ENCODE measurements around the gene LRRC8E.

LRRC8E gene

GRCh38 chr19:7899751-7900378, 11.6 kb downstream of the LRRC8E start:
- H3K4me1 Mint-ChIP-seq (ENCODE audit: low read depth): peaks cover 14% of the 10 kb centered on the region
- no peaks in the 10 kb centered on the region for H3K9me3 Mint-ChIP-seq
- H3K36me3 Mint-ChIP-seq (ENCODE audit: low read depth): peaks cover 5% of the 10 kb centered on the region
- no peak overlapping the region for H3K4me3 Mint-ChIP-seq
- no peak for DNase-seq (ENCODE audit: low spot score)
- H3K27me3 Mint-ChIP-seq (ENCODE audit: low read depth): peaks cover 3% of the 10 kb centered on the region
- H3K27ac Mint-ChIP-seq: no peak overlapping the region

GRCh38 chr19:7900401-7900870, 12.1 kb downstream of the LRRC8E start:
- Mint-ChIP-seq H3K9me3 (no peaks in the 10 kb centered on the region), H3K27me3 (ENCODE audit: low read depth) (peaks cover 3% of the 10 kb centered on the region), H3K4me3 (no peak overlapping the region), H3K4me1 (ENCODE audit: low read depth) (peaks cover 18% of the 10 kb centered on the region), H3K27ac (no peak overlapping the region), H3K36me3 (ENCODE audit: low read depth) (peaks cover 8% of the 10 kb centered on the region)
- DNase-seq (ENCODE audit: low spot score): no peak

GRCh38 chr19:7900931-7901330, 12.6 kb downstream of the LRRC8E start:
- peaks cover 12% of the 10 kb centered on the region for H3K36me3 Mint-ChIP-seq (ENCODE audit: low read depth)
- no peak overlapping the region for H3K27ac Mint-ChIP-seq
- H3K27me3 Mint-ChIP-seq (ENCODE audit: low read depth): peaks cover 3% of the 10 kb centered on the region
- H3K4me1 Mint-ChIP-seq (ENCODE audit: low read depth): peaks cover 22% of the 10 kb centered on the region
- DNase-seq (ENCODE audit: low spot score): no peak
- H3K4me3 Mint-ChIP-seq: no peak overlapping the region
- no peaks in the 10 kb centered on the region for H3K9me3 Mint-ChIP-seq

GRCh38 chr19:7901337-7901736, 13.0 kb downstream of the LRRC8E start:
- Mint-ChIP-seq H3K27me3 (ENCODE audit: low read depth) (peaks cover 3% of the 10 kb centered on the region), H3K9me3 (no peaks in the 10 kb centered on the region), H3K36me3 (ENCODE audit: low read depth) (peaks cover 12% of the 10 kb centered on the region), H3K27ac (no peak overlapping the region), H3K4me3 (no peak overlapping the region), H3K4me1 (ENCODE audit: low read depth) (peaks cover 22% of the 10 kb centered on the region)
- DNase-seq (ENCODE audit: low spot score): no peak

GRCh38 chr19:7902796-7903243, 14.5 kb downstream of the LRRC8E start:
- no peak for DNase-seq (ENCODE audit: low spot score)
- H3K9me3 Mint-ChIP-seq: no peaks in the 10 kb centered on the region
- H3K4me1 Mint-ChIP-seq (ENCODE audit: low read depth): peaks cover 22% of the 10 kb centered on the region
- H3K27ac Mint-ChIP-seq: peak overlapping the region; percentile 92
- H3K36me3 Mint-ChIP-seq (ENCODE audit: low read depth): peaks cover 12% of the 10 kb centered on the region
- peaks cover 3% of the 10 kb centered on the region for H3K27me3 Mint-ChIP-seq (ENCODE audit: low read depth)
- H3K4me3 Mint-ChIP-seq: peak overlapping the region; percentile 88

GRCh38 chr19:7903244-7904073, 15.1 kb downstream of the LRRC8E start, which contains the start of gene MAP2K7:
MAP2K7 (plus strand) TSS chr19:7903877; CDS start chr19:7903945, 68 bp downstream.
- Mint-ChIP-seq H3K4me3 (peak within 1 kb of the TSS; percentile 88), H3K4me1 (ENCODE audit: low read depth) (peaks cover 22% of the 10 kb centered on the region), H3K36me3 (ENCODE audit: low read depth) (peaks cover 12% of the 10 kb centered on the region), H3K9me3 (no peaks in the 10 kb centered on the region), H3K27ac (peak within 1 kb of the TSS; percentile 92), H3K27me3 (ENCODE audit: low read depth) (peaks cover 3% of the 10 kb centered on the region)
- DNase-seq (ENCODE audit: low spot score): peak; percentile 100

- H3K4me3 Mint-ChIP-seq: peak overlapping the region; percentile 88
- peak; percentile 70 for DNase-seq (ENCODE audit: low spot score)
- H3K36me3 Mint-ChIP-seq (ENCODE audit: low read depth): peaks cover 12% of the 10 kb centered on the region
- H3K9me3 Mint-ChIP-seq: no peaks in the 10 kb centered on the region
- peaks cover 22% of the 10 kb centered on the region for H3K4me1 Mint-ChIP-seq (ENCODE audit: low read depth)
- H3K27ac Mint-ChIP-seq: peak overlapping the region; percentile 92
- peaks cover 3% of the 10 kb centered on the region for H3K27me3 Mint-ChIP-seq (ENCODE audit: low read depth)
Measured at GRCh38 chr19:7904074-7905020, 16.0 kb downstream of the LRRC8E start.

GRCh38 chr19:7905268-7905667, 17.0 kb downstream of the LRRC8E start:
- Mint-ChIP-seq H3K27me3 (ENCODE audit: low read depth) (peaks cover 3% of the 10 kb centered on the region), H3K36me3 (ENCODE audit: low read depth) (peaks cover 12% of the 10 kb centered on the region), H3K27ac (peak overlapping the region; percentile 89), H3K9me3 (no peaks in the 10 kb centered on the region), H3K4me1 (ENCODE audit: low read depth) (peaks cover 22% of the 10 kb centered on the region), H3K4me3 (peak overlapping the region; percentile 88)
- no peak for DNase-seq (ENCODE audit: low spot score)

- Mint-ChIP-seq H3K27me3 (ENCODE audit: low read depth) (peaks cover 3% of the 10 kb centered on the region), H3K36me3 (ENCODE audit: low read depth) (peaks cover 15% of the 10 kb centered on the region), H3K9me3 (no peaks in the 10 kb centered on the region), H3K4me3 (peak overlapping the region; percentile 80), H3K27ac (peak overlapping the region; percentile 86), H3K4me1 (ENCODE audit: low read depth) (peaks cover 22% of the 10 kb centered on the region)
- DNase-seq (ENCODE audit: low spot score): no peak
Measured at GRCh38 chr19:7905859-7906258, 17.5 kb downstream of the LRRC8E start.

- no peaks in the 10 kb centered on the region for H3K9me3 Mint-ChIP-seq
- no peak overlapping the region for H3K4me3 Mint-ChIP-seq
- peaks cover 3% of the 10 kb centered on the region for H3K27me3 Mint-ChIP-seq (ENCODE audit: low read depth)
- peaks cover 22% of the 10 kb centered on the region for H3K36me3 Mint-ChIP-seq (ENCODE audit: low read depth)
- peaks cover 20% of the 10 kb centered on the region for H3K4me1 Mint-ChIP-seq (ENCODE audit: low read depth)
- no peak for DNase-seq (ENCODE audit: low spot score)
- no peak overlapping the region for H3K27ac Mint-ChIP-seq
Measured at GRCh38 chr19:7907122-7907521, 18.8 kb downstream of the LRRC8E start.

- Mint-ChIP-seq H3K27me3 (ENCODE audit: low read depth) (peaks cover 3% of the 10 kb centered on the region), H3K4me1 (ENCODE audit: low read depth) (peaks cover 18% of the 10 kb centered on the region), H3K9me3 (no peaks in the 10 kb centered on the region), H3K27ac (no peak overlapping the region), H3K4me3 (no peak overlapping the region), H3K36me3 (ENCODE audit: low read depth) (peaks cover 23% of the 10 kb centered on the region)
- no peak for DNase-seq (ENCODE audit: low spot score)
Measured at GRCh38 chr19:7907544-7907943, 19.2 kb downstream of the LRRC8E start.

GRCh38 chr19:7908078-7908699, 19.9 kb downstream of the LRRC8E start:
- Mint-ChIP-seq H3K36me3 (ENCODE audit: low read depth) (peaks cover 29% of the 10 kb centered on the region), H3K27ac (no peak overlapping the region)
- no peak for DNase-seq (ENCODE audit: low spot score)

More at GRCh38 chr19:7908078-7908699, 19.9 kb downstream of the LRRC8E start:
- peaks cover 12% of the 10 kb centered on the region for H3K4me1 Mint-ChIP-seq (ENCODE audit: low read depth)
- H3K9me3 Mint-ChIP-seq: no peaks in the 10 kb centered on the region
- no peak overlapping the region for H3K4me3 Mint-ChIP-seq
- H3K27me3 Mint-ChIP-seq (ENCODE audit: low read depth): peaks cover 3% of the 10 kb centered on the region

All from T-helper 2 cell treated with Interferon-gamma antibody and Interleukin-4, amounts not matched to agents 5 μg/mL and 100 μg/mL, for 36 hours (primary cell).